GM10248 (cell line): ENCODE data around the gene NUDT3.
"Not testable (repeated sequence)": the region's sequence is repeated elsewhere in the genome, so short reads cannot be mapped to it uniquely, and the experiment has no call there.

Experiments used
- CTCF ChIA-PET: fragments of 300-600 bp; sonication (Branson Sonifier 250); formaldehyde crosslinking; extraction: SDS; loops from one replicate; lab custom pipeline; 2021; ENCODE audit warnings: antibody characterized with exemption; lab: Yijun Ruan, JAX
- POLR2A ChIA-PET: fragments of 350-650 bp; sonication (Branson Sonifier 250); formaldehyde crosslinking; extraction: SDS; loops from one replicate; lab custom pipeline; 2020; ENCODE audit warnings: antibody characterized with exemption; lab: Yijun Ruan, JAX
- DNase-seq: peaks from one replicate; pipeline ENCODE4 v3.0.0; 2012; ENCODE audit errors: extremely low spot score
- TF ChIP-seq, protein P1 (sequence below): IDR thresholded peaks from 2 replicates; pipeline ENCODE4 v1.5.1; 2012; ENCODE audit warnings: mild to moderate bottlenecking, low read depth; ENCODE audit errors: extremely low read depth, missing control alignments, control extremely low read depth

The NUDT3 gene

DNA sequence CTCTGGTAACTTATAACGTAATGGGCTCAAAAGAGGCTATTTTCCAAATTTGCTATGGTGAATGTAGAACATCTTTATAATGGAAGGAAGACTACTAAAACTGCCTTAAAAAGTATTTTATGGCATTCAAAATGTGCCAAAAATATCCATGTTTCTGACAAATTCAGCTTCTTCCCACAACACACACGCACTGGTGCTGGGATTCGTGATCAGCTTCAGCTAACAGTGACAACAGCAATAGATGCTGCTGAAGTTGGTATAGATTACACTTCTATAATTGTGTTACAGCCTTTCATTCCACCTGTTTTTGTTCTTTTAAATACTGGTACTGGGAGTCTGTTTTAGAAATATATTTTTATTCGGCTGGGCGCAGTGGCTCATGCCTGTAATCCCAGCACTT lies 19.0 kb downstream of the NUDT3 start:
- TF ChIP-seq, protein P1, sequence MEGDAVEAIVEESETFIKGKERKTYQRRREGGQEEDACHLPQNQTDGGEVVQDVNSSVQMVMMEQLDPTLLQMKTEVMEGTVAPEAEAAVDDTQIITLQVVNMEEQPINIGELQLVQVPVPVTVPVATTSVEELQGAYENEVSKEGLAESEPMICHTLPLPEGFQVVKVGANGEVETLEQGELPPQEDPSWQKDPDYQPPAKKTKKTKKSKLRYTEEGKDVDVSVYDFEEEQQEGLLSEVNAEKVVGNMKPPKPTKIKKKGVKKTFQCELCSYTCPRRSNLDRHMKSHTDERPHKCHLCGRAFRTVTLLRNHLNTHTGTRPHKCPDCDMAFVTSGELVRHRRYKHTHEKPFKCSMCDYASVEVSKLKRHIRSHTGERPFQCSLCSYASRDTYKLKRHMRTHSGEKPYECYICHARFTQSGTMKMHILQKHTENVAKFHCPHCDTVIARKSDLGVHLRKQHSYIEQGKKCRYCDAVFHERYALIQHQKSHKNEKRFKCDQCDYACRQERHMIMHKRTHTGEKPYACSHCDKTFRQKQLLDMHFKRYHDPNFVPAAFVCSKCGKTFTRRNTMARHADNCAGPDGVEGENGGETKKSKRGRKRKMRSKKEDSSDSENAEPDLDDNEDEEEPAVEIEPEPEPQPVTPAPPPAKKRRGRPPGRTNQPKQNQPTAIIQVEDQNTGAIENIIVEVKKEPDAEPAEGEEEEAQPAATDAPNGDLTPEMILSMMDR = no peak
- POLR2A ChIA-PET = no interaction called here
- no peak for DNase-seq
- CTCF ChIA-PET = interaction anchor here (0.8 kb wide), 1 partner anchor 11 kb away, joined by 4 read pairs; no protein-coding TSS in a partner anchor

DNA sequence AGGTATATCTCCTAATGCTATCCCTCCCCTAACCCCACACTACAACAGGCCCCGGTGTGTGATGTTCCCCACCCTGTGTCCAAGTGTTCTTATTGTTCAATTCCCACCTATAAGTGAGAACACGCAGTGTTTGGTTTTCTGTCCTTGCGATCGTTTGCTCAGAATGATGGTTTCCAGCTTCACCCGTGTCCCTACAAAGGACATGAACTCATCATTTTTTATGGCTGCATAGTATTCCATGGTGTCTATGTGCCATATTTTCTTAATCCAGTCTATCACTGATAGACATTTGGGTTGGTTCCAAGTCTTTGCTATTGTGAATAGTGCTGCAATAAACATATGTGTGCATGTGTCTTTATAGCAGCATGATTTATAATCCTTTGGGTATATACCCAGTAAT lies 20.6 kb downstream of the NUDT3 start:
- CTCF ChIA-PET, POLR2A ChIA-PET: not testable (repeated sequence)

DNA sequence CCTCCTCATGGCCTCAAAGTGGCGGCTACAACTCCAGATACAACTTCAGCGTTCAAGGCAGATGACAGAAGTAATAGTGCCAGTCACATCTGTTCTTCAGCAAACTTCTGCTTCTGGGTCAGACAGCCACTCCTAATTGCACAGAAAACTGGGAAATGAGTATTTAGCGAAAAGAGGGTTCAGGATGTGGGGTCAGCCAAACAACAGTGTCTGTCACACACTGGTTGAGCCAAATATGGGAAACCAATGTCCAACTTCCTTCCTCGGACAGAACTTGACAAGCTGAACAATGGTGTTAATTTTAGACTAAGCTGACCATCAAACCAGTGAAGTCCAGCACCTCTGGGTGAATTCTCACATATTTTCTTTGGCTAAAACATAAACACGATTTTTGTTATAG lies 22.1 kb downstream of the NUDT3 start:
- DNase-seq = no peak
- ChIA-PET CTCF (no interaction called here), POLR2A (no interaction called here)
- TF ChIP-seq, protein P1 = no peak

More for the DNA sequence above, 20.6 kb downstream of the NUDT3 start:
- DNase-seq = not testable (repeated sequence)

GRCh38 chr6:34369385-34369784 lies 23.1 kb downstream of the NUDT3 start:
- TF ChIP-seq, protein P1 = no peak
- DNase-seq = no peak
- ChIA-PET CTCF (interaction anchor here (1.3 to 2.0 kb wide), 3 partner anchors 21 to 206 kb away, joined by 3 to 5 read pairs (median 4); partner anchors contain the start of gene HMGA1), POLR2A (no interaction called here)

DNA sequence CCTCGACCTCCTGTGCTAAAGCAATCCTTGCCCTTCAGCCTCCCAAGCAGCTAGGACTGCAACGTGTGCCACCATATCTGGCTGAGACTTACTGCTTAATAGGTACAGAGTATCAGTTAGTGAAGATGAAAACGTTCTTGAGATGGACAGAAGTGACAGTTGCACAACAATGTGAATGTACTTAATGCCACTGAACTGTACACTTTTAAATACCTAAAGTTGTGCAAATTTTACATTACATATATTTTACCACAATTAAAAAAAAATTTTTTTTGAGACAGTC lies 25.9 kb downstream of the NUDT3 start:
- ChIA-PET CTCF (interaction anchor here (1.1 kb wide), 1 partner anchor 171 kb away, joined by 3 read pairs; no protein-coding TSS in a partner anchor), POLR2A (no interaction called here)
- no peak for DNase-seq
- TF ChIP-seq, protein P1 = no peak

DNA sequence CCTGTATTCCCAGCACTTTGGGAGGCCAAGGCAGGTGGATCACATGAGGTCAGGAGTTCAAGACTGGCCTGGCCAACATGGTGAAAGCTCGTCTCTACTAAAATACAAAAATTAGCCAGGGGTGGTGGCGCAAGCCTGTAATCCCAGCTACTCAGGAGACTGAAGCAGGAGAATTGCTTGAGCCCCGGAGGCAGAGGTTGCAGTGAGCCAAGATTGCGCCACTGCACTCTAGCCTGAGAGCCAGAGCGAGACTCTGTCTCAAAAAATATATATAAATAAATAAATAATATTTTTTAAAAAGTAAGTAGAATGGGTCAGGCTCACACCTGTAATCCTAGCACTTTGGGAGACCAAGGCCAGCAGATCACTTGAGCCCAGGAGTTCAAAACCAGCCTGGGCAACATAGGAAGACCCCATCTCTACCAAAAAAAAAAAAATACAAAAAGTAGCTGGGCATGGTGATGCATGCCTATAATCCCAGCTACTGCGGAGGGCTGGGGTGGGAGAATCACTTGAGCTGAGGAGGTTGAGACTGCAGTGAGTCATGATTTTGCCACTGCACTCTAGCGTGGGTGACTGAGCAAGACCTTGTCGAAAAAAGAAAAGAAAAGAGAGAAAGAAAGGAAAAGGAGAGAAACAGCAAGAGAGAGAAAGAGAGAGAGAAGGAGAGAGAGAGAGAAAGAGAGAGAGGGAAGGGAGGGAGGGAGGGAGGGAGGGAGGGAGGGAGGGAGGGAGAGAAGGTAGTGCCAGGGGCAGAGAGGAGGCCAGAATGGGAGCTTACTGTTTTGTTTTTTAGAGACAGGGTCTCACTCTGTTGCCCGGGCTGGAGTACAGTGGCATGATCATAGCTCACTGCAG lies 26.5 kb downstream of the NUDT3 start:
- POLR2A ChIA-PET = not testable (repeated sequence)
- CTCF ChIA-PET = interaction anchor here (1.0 to 2.1 kb wide), 3 partner anchors 18 to 170 kb away, joined by 3 to 5 read pairs (median 3); no protein-coding TSS in a partner anchor

DNA sequence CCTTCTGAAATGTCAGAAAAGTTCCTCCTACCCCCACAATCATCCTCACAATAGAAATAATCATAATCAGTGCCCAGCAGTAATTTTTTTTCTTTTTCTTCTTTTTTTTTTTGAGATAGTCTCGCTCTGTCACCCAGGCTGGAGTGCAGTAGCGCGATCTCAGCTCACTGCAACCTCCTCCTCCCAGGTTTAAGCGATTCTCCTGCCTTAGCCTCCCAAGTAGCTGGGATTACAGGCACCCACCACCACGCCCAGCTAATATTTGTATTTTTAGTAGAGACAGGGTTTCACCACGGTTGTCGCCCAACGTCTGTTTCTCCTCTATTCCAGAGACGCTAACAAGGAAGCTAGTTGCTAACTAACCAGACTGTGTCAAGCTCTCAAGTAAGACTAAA lies 28.8 kb downstream of the NUDT3 start:
- POLR2A ChIA-PET, DNase-seq: not testable (repeated sequence)
- CTCF ChIA-PET = interaction anchor here (1.0 to 2.1 kb wide), 8 partner anchors 10 to 168 kb away, joined by 3 to 6 read pairs (median 4); no protein-coding TSS in a partner anchor

More for the DNA sequence above, 26.5 kb downstream of the NUDT3 start:
- DNase-seq = not testable (repeated sequence)
